ENCODE data around the gene UGT8.

UGT8 gene

GRCh38 chr4:114684462-114684861, 85.9 kb downstream of the UGT8 start:
- Histone ChIP-seq H3K27me3 (ENCODE audit: insufficient read depth, low read depth) (no peaks in the 10 kb centered on the region), H2AFZ (ENCODE audit: low read depth) (no peak overlapping the region), H3K36me3 (ENCODE audit: insufficient read depth) (no peaks in the 10 kb centered on the region), H3K4me3 (IDR thresholded peaks at IDR 0.05; ENCODE audit: insufficient read depth, low read depth, low read length) (no peak overlapping the region), H3K4me1 (ENCODE audit: low read depth, poor library complexity, severe bottlenecking) (no peaks in the 10 kb centered on the region), H3K79me2 (ENCODE audit: insufficient read depth, low read depth) (no peaks in the 10 kb centered on the region), H3K4me2 (no peak overlapping the region), H3K9ac (no peak overlapping the region), H3K27ac (no peak overlapping the region), H4K20me1 (ENCODE audit: insufficient read depth) (no peaks in the 10 kb centered on the region)
- no peak for TF ChIP-seq CTCF (conservative IDR thresholded peaks at IDR 0.05; ENCODE audit: low read depth, low read length)

GRCh38 chr4:114688059-114688458, 89.5 kb downstream of the UGT8 start:
- H3K27ac ChIP-seq, result no peak overlapping the region
- no peak for TF ChIP-seq CTCF (conservative IDR thresholded peaks at IDR 0.05; ENCODE audit: low read depth, low read length)
- H3K36me3 ChIP-seq (ENCODE audit: insufficient read depth), result no peaks in the 10 kb centered on the region

DNA sequence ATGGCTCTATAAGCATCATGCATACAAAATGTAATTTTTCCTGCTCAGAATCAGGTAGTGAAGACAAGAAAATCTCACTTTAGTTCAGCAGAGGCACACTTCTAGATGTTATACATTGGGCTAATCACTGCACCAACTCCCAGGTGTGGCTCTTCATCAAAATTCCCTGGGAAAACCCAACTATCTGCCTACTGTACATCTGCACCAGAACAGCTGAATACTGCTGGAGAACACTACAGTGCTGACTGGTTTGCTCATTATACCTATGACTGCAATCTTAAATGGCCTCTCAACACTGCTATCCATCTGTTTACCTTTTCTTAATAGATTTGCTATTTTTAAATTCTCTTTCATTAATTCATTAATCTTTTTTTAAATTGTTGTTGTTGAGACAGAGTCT, 92.0 kb downstream of the UGT8 start:
- H4K20me1 ChIP-seq (ENCODE audit: insufficient read depth), result no peaks in the 10 kb centered on the region
- H3K9ac ChIP-seq, result no peak overlapping the region
- TF ChIP-seq CTCF (conservative IDR thresholded peaks at IDR 0.05; ENCODE audit: low read depth, low read length), result no peak
- H3K36me3 ChIP-seq (ENCODE audit: insufficient read depth), result no peaks in the 10 kb centered on the region
- no peak overlapping the region for H3K4me3 ChIP-seq (IDR thresholded peaks at IDR 0.05; ENCODE audit: insufficient read depth, low read depth, low read length)
- H3K27ac ChIP-seq, result no peak overlapping the region
- H3K4me2 ChIP-seq, result no peak overlapping the region
- no peaks in the 10 kb centered on the region for H3K27me3 ChIP-seq (ENCODE audit: insufficient read depth, low read depth)
- H3K79me2 ChIP-seq (ENCODE audit: insufficient read depth, low read depth), result no peaks in the 10 kb centered on the region
- H2AFZ ChIP-seq (ENCODE audit: low read depth), result no peak overlapping the region
- peaks cover 27% of the 10 kb centered on the region for H3K4me1 ChIP-seq (ENCODE audit: low read depth, poor library complexity, severe bottlenecking)

More at GRCh38 chr4:114688059-114688458, 89.5 kb downstream of the UGT8 start:
- no peaks in the 10 kb centered on the region for H3K79me2 ChIP-seq (ENCODE audit: insufficient read depth, low read depth)
- no peak overlapping the region for H2AFZ ChIP-seq (ENCODE audit: low read depth)
- H3K27me3 ChIP-seq (ENCODE audit: insufficient read depth, low read depth), result no peaks in the 10 kb centered on the region
- H4K20me1 ChIP-seq (ENCODE audit: insufficient read depth), result no peaks in the 10 kb centered on the region
- H3K4me1 ChIP-seq (ENCODE audit: low read depth, poor library complexity, severe bottlenecking), result peaks cover 27% of the 10 kb centered on the region
- H3K4me3 ChIP-seq (IDR thresholded peaks at IDR 0.05; ENCODE audit: insufficient read depth, low read depth, low read length), result no peak overlapping the region
- no peak overlapping the region for H3K9ac ChIP-seq
- no peak overlapping the region for H3K4me2 ChIP-seq

DNA sequence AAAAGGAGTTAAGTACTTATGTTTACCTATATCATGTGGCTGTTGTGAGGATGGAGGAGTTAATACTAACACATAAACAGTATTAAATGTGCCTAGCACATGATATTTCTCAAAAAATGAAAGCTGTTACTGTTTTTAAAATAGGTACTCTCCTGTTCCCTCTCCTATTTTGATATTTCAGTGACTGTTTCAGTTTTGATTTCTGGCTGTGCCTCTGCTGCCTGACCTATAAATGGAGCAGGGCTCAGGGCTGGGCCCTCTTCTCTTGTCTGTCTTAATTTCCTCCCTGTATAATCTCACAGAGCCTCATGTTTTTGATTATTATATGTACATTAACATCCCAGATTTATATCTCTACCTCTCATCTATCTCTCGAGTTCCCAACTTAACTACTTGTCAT, 93.3 kb downstream of the UGT8 start:
- Histone ChIP-seq H3K9ac (peak overlapping the region; percentile 8; the same call in 1 of the 2 replicates), H3K27ac (peak overlapping the region; percentile 51), H3K4me2 (peak overlapping the region; percentile 72), H3K79me2 (ENCODE audit: insufficient read depth, low read depth) (no peaks in the 10 kb centered on the region), H2AFZ (ENCODE audit: low read depth) (peak overlapping the region; percentile 58; the same call in 1 of the 2 replicates), H3K36me3 (ENCODE audit: insufficient read depth) (no peaks in the 10 kb centered on the region), H3K4me1 (ENCODE audit: low read depth, poor library complexity, severe bottlenecking) (peaks cover 27% of the 10 kb centered on the region), H4K20me1 (ENCODE audit: insufficient read depth) (no peaks in the 10 kb centered on the region), H3K4me3 (IDR thresholded peaks at IDR 0.05; ENCODE audit: insufficient read depth, low read depth, low read length) (no peak overlapping the region), H3K27me3 (ENCODE audit: insufficient read depth, low read depth) (no peaks in the 10 kb centered on the region)
- TF ChIP-seq CTCF (conservative IDR thresholded peaks at IDR 0.05; ENCODE audit: low read depth, low read length), result no peak

Measured in KMS-11 (cell line).